ENCODE data around the gene DLG5.
A peak's percentile ranks its signal among the peaks of the same experiment; 100 is the strongest.

DLG5 gene

DNA sequence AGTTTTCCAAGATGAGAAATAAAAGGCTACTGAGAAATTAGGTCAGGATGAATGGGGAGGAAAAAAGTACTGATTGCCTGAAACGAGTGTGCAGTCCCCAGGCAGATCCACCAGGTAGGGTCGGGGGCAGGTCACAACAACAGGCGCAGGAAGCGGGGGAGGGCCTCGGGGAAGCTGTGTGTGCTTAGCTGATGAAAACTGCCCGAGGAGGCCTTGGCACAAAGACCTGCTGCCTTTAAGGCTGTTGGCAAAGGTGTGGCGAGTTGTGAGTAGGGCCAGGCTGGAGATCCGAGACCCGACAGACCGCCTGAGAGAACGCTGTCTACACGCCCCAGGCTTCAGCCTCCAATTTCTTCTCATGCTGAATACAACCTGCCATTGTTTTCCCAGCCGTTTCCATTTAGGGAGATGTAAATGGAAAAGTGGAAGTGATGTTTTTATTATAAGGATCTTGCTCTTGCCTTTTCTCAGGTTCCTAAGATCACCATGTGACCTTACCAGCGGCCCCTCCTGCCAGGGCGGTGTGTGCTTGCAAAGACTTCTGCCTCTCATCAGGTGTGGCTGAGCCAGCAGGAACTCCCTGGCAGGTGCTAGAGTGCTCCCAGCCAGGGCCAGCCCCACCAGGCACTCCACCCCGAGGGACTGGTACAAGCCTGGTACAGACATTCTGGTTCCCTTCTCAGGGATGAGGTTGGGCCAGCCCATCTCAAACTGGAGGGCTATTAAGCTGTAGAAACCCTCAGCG lies 60.8 kb downstream of the DLG5 start:
- DNase-seq, result no peak

DNA sequence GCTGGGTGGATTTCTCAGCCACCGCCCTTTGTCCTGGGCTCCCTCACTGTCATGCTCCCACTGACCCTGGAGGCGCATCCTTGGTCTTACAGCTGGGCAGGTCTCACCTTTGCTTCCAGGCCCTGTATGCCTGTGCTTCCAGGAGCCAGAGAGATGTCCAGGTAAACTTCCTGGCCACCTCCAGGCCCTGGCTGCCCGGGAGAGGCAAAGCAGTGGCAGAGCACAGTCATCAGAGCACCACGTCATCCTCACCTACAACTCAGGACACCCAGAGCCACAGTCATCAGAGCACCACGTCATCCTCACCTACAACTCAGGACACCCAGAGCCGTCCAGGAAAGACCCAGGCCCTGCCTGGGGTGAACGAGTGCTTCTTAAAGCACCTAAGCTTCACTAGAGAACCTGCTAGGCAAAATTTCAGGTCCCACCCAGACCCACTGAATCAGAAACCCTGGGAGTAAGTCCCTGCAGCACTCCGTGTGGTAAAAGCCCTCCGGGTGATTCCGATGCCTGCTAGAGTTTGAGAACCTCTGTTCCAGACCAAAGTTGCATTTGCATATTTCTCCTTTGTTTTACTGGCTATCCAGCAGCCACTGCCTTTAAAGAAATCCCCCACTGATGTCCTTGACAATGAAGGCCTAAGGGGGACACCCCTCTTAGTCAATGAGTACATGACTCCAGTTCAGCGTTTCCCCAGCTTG lies 62.3 kb downstream of the DLG5 start:
- no peak for DNase-seq

DNA sequence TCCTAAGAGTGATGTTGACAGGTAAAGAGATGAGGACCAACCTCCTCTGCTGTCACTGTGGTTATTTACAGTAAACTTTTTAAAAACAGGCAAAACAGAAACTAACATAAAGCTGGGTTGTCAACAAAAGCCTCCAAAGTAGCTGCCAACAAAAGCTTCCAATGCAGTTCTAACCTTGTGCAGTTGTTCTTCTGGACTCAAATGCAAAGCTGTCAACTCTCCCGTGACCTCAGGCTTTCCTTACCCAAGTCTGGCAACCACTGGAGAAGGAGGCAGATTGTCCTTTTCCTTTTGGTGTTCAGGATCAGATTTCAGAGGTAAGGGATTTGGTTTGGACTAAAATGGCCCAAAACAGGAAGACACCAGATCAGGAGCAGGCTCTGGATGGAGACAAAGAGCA lies 63.1 kb downstream of the DLG5 start:
- DNase-seq, result no peak

DNA sequence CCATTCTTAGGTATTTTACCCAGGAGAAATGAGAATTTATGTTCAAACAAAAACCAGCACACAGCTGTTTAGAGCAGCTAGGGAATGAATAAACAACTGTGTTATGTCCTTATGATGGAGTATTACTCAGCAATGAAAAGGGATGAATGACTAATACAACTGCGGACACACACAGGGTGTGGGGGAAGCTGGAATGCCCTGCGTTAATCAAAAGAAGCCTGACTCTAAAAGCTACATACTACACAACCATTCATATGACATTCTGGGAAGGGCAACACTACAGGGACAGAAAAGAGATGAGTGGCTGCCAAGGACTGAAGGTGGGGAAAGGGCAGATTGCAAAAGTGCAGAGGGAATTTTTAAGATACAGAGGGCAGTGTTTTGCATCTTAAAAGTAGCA lies 64.0 kb downstream of the DLG5 start:
- DNase-seq, result no peak

DNA sequence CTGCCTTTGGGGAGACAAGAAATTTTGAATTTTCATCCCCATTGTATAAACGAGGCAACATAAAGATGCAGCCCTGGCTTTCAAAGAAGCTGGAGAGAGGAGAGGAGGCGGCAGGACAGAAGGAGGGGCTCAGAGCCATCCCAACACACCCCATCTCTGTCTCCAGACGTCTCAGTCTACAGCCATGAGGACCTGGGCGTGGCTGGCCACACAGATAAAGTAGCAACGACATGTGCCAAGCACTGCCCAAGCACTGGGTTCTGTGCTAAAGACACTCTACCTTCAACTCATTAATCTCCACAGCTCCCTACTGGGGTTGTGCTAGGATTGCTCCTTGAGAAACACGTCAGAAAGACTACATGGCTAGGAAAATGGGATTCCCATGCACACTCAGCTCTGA lies 65.2 kb downstream of the DLG5 start:
- DNase-seq, result no peak

DNA sequence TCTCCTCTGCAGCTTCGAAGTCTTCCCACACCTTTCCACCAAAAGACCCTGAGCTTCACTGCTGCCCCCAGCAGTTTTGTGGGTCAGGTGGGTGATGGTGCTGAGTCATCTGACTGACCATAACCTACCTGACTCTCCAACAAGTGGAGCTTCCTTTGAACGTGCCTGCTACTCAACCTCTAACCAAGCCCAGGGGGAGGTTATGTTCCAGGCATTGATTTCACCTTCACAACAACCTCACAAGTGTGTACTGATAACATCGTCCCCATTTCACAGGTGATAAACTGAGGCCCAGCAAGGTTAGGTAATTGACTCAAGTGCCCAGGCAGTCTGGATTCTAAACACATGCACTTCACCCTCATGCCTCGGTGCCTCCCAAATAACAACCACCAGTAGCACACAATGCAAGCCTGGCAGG lies 66.7 kb downstream of the DLG5 start:
- DNase-seq, result no peak

DNA sequence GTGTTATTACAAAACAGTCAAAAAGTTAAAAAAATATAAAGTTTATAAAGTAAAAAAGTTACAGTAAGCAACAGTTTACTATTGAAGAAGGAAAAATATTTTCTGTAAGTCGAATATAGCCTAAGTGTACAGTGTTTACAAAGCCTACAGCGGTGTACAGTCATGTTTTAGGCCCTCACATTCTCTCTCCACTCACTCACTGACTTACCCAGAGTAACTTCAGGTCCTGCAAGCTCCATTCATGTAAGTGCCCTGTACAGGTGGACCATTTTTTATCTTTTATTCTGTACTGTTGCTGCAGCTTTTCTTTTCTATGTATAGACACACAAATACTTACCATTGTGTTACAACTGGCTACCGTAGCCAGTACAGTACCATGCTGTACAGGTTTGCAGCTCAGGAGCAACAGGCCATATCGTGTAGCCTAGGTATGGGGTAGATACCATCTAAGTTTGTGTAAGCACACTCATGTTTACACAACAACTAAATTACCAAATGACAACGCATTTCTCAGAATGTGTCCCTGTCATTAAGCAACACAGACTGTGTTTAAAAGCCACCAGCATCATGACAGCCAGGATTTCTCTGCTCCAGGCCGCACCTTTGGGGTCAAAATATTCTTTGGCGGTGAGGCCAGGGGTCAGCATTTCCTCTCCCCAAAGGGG lies 67.2 kb downstream of the DLG5 start:
- DNase-seq, result no peak

DNA sequence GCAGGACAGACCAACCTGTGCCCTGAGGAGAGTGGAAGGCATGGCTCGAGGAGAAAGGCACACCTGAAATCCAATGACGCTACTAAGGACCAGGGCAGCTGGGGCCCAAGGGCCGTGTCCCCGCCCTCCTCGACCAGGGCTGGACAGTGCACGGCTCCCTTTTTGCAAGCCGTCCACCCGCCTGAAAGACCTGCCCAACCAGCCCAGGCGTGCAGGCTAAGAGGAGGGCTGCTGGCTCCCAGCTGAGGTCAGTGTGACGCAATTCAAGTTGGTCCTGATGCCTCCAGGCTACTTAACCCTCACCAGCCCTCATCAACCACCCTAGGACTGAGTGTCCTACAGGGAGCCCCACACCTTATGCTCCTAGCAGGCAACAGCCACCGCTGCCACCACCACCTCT lies 69.3 kb downstream of the DLG5 start:
- DNase-seq, result no peak

DNA sequence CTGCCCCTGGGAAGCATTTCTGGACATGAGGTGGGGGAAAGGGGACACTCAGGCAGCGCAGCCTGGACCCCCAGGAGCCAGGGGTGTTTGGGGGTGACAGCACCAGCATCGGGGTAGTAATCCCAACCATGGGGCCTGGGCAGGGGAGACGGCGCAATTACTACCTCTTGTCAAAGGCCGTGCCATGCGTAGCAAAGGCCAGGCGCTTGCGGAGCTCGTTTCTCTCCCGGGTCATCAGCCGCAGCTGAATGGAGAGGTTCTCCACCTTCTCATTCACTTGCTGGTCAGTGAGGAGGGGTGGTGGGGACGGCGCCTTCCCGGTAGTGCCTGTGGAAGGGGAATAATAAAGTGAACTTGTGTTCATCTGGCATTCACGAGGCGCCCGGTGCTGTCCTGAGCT lies 70.0 kb downstream of the DLG5 start:
- DNase-seq, result no peak

DNA sequence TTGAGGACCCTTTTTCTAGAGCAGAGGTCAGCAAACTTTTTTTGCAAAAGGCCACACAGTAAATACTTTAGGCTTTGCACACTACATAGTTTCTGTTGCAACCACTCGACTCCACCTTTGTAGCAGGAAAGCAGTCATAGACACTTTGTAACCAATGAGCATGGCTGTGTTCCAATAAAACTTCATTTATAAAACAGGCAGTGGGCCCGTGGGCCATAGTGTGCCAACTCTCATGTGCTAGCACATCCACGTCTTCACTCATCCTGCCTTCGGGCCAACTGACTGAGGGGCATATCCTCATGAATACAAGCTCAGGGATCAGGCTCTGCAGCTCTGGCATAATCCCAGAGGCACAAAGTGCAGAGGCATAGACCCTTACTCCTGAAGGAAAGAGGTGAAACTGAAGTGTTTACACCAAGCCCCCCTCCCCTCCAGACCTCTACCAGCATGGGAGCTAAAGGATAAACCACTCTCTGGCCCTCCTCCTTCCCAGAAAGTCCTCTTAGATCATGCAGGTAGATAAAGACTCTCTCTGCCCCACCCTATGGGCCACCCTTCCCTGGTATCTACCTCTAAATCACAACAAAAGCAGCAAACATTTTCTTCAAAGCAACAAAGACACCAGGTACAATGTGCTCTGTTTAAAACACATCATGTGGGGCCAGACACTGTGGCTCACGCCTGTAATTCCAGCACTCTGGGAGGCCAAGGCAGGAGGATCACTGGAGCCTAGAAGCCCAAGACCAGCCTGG lies 71.0 kb downstream of the DLG5 start:
- DNase-seq, result no peak

DNA sequence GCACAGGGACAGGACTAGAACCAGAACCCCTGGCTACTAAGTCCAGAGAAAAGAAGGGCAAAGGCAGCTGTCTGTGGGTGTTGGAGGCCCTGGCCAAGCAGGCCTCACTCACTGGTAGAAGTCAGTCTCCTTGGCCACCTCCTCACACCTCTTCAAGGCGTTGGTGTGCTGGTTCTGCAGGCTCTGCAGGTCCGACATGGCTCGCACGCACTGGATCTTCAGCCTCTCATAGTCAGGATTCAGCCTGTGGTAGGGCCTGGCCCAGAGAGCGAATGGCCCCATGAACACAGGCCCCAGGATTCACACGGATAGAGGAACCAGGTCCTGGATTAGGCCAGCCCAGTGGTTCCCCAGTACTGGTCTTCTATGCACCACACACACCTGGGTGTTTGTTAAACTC lies 72.4 kb downstream of the DLG5 start:
- DNase-seq, result no peak

DNA sequence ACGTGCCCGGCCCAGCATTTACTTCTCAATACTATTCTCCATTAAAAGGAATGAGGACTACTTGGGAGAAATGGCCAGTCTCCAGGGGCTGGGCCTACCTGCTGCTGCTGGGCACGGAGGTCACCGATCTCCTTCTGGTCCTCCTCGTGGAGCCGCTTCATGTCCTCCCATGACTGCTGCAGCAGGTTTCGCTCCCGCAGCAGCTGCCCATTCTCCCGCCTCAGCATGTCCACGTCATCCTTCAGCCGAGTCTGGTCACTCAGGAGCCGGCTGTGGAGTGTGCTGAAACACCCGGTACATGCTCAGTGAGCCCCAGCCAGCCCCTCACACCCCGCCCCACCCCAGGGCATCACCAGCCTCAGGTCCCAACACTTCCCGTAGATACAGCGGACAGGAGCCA lies 73.3 kb downstream of the DLG5 start:
- no peak for DNase-seq

DNA sequence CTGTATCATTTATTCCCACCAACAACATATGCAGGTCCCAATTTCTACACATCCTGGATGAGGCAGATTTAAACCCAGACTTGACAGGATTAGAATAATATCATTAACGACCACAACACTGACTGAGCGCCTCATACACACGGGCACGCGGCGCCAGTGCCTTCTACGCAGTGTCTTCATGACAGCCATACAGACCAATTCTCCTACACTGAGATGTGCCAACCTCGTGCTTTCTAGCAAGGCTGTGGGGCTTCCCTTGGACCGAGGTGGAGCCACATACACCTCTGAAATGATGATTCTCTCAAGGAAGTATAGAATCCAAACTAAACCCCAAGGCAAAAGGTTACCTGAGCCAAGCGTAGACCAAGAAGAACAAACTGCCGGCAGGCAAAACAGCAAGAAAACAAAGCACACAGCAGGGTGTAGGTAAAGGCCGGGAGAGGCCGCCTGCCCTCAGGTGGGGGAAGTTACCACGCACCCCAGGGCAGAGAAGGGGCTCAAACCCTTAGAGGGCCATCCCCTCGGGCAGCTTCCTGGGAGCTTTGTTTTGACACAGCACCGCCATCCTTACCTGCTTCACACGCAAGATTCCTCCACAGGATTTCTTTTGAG lies 75.8 kb downstream of the DLG5 start:
- no peak for DNase-seq

DNA sequence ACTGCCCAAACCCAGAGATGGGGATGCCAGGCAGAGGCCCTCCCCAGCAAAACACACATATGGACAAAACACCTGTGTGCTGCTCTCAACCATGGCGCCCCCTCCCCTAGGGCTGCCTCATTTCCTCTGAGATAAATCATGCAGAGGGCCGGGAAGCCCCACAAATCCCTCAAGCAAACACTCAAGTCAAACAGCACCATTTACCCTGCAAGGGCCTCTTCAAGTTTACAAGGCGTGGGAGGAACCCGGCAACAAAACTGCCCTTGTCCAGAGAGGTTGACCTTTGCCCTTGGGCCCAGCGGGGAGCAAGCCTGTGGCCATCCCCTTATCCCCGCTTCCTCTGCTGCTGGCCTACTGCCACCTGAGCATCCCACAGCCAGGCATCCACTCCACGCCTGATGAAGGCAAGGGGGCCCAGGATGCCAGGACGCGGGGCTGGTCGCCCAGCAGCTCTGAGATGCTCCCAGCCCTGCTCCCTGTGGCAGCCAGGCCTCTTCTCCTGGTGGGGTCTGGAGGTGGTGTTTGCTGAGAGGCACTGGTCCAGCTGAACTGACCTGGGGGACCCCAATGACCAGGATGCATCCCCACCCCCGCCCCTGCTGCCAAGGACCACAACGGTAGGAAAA lies 77.4 kb downstream of the DLG5 start:
- DNase-seq, result no peak

DNA sequence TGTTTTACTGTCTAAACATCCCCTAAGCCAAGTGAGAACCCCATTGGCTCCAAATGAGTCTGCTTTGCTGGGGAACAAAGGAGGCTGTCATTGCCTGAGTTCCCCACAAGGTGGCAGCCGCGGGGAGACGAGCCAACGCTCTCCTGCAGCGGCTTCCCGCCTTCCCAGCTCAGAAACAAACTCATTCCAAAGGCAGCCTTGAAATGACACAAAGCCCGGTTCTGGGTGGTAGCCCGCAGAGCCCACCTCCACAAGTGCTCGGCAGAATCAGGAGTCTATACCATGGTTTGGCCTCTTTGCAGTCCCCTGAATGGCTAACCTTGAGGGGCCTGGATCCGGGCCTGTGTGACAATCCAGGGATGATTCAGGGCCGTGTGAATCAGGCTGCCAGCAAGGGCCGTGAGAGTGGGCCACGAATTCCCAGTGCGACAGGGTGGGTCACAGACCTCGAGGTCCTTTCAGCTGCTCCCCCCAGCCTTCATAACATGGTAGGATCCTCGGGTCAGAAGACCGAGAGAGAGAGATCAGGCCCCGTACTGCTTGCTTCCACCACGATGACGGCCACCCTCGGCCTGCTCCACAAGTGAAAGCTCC lies 79.7 kb downstream of the DLG5 start:
- DNase-seq, result peak; percentile 78

DNA sequence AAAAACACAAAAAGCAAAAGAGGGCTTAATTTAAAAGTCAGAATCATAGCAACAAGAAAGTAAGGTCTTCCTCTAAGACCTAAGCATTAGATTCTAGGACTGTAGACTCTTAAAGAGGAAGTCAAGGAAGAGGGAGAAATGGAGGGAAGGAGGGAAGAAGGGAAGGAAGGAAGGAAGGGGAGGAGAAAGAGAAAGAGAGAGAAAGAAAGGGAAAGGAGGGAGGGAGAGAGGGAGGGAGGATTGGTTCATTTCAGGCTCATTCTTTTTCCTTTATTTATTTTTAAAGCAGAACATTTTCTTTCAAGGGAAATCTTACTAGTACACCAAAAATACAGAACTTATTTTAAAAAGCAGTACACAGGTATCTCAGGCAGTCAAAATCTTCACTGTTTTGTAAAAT lies 81.1 kb downstream of the DLG5 start:
- DNase-seq, result no peak

DNA sequence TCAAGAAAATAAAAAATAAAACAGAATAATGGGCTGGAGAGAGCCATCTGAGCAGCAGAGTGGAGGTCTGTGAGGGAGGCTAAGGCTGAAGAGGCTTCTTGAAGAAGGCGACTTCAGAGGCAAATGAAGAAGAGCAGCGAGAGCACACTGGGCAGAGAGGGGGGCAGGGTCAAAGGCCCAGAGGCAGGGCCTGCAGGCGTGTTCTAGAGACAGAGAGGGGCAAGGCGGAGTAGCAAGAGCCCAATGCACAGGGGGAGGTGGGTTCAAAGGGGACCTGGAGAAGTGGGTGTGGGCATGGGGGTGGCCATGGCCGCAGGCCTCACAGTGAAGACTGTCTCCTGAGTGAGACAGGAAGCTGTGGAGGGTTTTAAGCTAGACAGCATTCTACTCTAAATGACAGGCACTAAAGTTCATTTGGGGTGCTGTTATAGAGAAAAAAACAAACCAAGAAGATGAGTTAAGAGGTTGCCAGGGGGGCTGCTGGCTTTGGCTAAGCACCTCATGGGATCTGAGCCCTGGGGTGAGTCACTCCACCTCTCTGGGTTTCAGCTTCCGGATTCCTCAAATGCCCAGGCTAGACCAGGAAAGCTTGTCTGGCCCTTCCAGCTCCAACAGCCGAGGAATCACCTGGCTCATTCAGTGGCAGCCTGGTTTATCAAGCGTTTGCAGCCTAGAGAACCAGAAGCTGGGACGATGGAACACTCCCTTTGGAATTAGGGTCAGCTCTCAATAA lies 81.7 kb downstream of the DLG5 start:
- no peak for DNase-seq

DNA sequence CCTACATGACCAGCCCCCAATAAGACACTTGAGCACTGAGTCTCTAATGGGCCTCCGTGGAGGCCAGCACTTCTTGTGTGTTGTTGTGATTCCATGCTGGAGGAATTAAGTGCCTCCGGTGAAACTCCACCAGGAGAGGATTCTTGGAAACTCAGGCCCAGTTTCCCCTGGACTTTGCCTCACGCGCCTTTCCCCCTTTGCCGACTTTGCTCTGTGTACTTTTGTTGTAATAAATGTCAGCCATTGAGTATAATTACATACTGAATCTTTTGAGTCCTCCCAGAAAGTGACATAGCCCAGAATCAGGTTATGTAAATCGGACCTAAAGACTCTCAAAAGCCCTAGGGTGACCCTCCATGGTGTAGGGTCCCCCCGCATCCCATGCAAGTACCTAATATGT lies 82.4 kb downstream of the DLG5 start:
- no peak for DNase-seq

DNA sequence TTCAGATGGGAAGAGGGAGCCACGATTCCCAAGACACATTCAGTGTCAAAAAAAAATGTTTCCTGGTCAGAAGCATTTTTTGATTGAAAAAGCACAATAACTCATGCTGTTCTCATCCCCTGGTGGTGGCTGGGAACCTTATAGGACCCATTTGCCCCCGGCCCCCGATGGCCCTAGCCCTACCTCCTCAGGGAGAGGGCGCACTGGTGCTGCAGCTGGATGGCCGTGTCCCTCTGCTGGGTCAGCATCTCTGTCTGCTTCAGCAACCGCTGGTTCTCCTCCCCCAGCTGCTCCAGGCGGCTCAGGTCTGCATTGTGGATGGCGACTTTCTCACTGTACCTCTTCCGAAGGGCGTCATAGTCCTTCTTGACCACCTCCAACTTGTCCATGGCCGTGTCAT lies 83.3 kb downstream of the DLG5 start:
- DNase-seq, result no peak

DNA sequence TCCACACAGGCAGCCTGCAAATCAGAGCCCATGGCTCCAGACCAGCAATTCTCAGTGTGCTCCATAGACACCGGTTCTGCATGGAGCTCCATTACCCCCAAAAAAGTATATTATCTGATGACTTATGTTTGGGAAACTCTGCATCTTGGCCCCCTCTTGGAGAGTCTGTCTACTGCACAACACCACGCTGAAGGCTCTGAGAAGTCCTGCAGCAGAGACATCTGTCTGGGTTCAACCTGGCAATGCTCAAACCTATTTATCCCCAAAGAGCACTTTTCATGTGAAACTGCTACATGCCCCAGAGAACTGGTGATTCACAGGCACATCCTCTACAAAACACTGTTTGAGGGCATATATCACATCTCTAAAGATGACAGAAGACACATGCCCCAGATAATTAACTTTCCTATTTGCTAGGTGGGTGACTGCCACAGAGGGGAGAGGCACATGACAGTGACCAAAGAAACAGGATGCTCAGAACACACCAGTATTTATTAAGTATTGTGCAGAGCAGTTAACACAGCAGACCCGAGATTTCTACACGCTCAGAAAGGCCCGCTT lies 83.8 kb downstream of the DLG5 start:
- no peak for DNase-seq

DNA sequence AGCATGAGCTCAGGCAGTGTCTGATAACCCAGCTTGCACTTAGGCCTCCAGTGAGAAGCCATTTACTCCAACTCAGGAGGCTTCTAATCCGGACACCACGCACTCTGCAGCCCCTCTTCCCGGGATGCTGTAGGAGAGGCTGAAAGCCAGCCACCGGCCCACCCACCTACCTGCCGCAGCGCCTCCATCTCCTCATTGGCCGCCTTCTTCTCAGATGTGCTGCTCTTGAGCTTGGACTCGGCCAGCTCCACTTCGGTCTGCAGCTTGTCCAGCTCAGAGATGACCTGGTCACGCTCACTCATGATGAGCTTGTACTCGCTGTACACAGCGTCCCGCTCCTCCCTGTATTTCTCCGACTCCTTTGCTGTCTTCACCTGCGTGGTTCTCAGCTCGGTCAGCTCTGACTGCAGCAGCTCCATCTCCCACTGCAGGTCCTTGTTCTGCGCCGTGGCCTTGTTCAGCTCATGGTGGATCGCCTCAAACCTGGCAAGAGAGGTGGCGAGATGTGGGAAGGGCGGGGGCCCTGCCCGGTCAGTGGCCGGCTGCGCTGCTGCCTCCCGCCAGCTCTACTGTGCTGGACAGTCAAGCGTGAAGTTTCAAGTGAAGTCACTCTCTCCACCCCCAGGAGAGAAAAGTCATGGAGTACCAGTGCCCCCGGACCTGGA lies 84.7 kb downstream of the DLG5 start:
- DNase-seq, result no peak
